Activated CD4-positive, alpha-beta T cell treated with anti-CD3 and anti-CD28 coated beads for 24 hours (primary cell): ENCODE data around the gene CEACAM19.
"Not testable (repeated sequence)": the region's sequence is repeated elsewhere in the genome, so short reads cannot be mapped to it uniquely, and the experiment has no call there.

ENCODE experiments used
- DNase-seq, 2 donors: peaks; one replicate each; pipeline ENCODE4 v3.0.0-alpha.2; 2020; ENCODE audit warnings: low read depth in 2 of 2

Gene CEACAM19

GRCh38 chr19:44645407-44646048 is 25.8 kb upstream of the CEACAM19 start:
- DNase-seq: no peak

- DNase-seq: no peak
Observed at GRCh38 chr19:44646049-44646416, 25.2 kb upstream of the CEACAM19 start.

- DNase-seq: no peak
Observed at GRCh38 chr19:44647144-44647543, 24.1 kb upstream of the CEACAM19 start.

GRCh38 chr19:44648631-44649251 is 22.5 kb upstream of the CEACAM19 start:
- no peak for DNase-seq

GRCh38 chr19:44649578-44650145 is 21.6 kb upstream of the CEACAM19 start:
- DNase-seq: no peak

GRCh38 chr19:44653343-44653742 is 17.9 kb upstream of the CEACAM19 start:
- no peak for DNase-seq

- DNase-seq: peak; percentile 36 to 54
Observed at GRCh38 chr19:44653977-44654774, 17.1 kb upstream of the CEACAM19 start.

GRCh38 chr19:44657211-44657921 is 13.9 kb upstream of the CEACAM19 start:
- peak; percentile 64 to 71 for DNase-seq

- DNase-seq: no peak
Observed at GRCh38 chr19:44658069-44658733, 13.1 kb upstream of the CEACAM19 start.

- no peak for DNase-seq
Observed at GRCh38 chr19:44660081-44660480, 11.2 kb upstream of the CEACAM19 start.

- no peak for DNase-seq
Observed at GRCh38 chr19:44661205-44661604, 10.1 kb upstream of the CEACAM19 start.

GRCh38 chr19:44661904-44662303 is 9.4 kb upstream of the CEACAM19 start:
- DNase-seq: no peak

GRCh38 chr19:44662691-44663385 is 8.4 kb upstream of the CEACAM19 start:
- DNase-seq: no peak

- no peak for DNase-seq
Observed at GRCh38 chr19:44663996-44664395, 7.3 kb upstream of the CEACAM19 start.

- DNase-seq: no peak
Observed at GRCh38 chr19:44664976-44665375, 6.3 kb upstream of the CEACAM19 start.

- no peak for DNase-seq
Observed at GRCh38 chr19:44666852-44667556, 4.3 kb upstream of the CEACAM19 start.

- DNase-seq: no peak
Observed at GRCh38 chr19:44668985-44669764, 2.1 kb upstream of the CEACAM19 start.

- DNase-seq: not testable (repeated sequence)
Observed at GRCh38 chr19:44670027-44670426, 1.3 kb upstream of the CEACAM19 start.

- no peak for DNase-seq
Observed at GRCh38 chr19:44672226-44672625, 944 bp downstream of the CEACAM19 start.
